HUES6 (cell line): Measurements from ENCODE around the gene SZRD1.
"Not testable (repeated sequence)": the region's sequence is repeated elsewhere in the genome, so short reads cannot be mapped to it uniquely, and the experiment has no call there.

Experiments used
- H3K27ac ChIP-seq: 2 replicates; pipeline ENCODE4 v1.7.0; 2013; ENCODE audit warnings: low read depth, mild to moderate bottlenecking, low read length, inconsistent platforms
- H3K27me3 ChIP-seq: 2 replicates; pipeline ENCODE4 v1.6.1; 2013; ENCODE audit warnings: low read length; ENCODE audit not compliant: control insufficient read depth, insufficient read depth
- H3K36me3 ChIP-seq: 2 replicates; pipeline ENCODE4 v1.6.1; 2013; ENCODE audit warnings: low read length; ENCODE audit not compliant: control insufficient read depth, insufficient read depth
- H3K4me1 ChIP-seq: 2 replicates; pipeline ENCODE4 v1.6.1; 2013; ENCODE audit warnings: low read length; ENCODE audit not compliant: control insufficient read depth, insufficient read depth
- H3K4me3 ChIP-seq: 2 replicates; pipeline ENCODE4 v1.5.1; 2013; ENCODE audit warnings: low read depth, low read length
- H3K9ac ChIP-seq: one replicate; pipeline ENCODE4 v1.6.1; 2013; ENCODE audit warnings: mild to moderate bottlenecking, low read length
- H3K9me3 ChIP-seq: 2 replicates; pipeline ENCODE4 v1.6.1; 2013; ENCODE audit warnings: low read depth, low read length; ENCODE audit not compliant: control insufficient read depth, insufficient read depth

The SZRD1 gene, protein sequence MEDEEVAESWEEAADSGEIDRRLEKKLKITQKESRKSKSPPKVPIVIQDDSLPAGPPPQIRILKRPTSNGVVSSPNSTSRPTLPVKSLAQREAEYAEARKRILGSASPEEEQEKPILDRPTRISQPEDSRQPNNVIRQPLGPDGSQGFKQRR

DNA sequence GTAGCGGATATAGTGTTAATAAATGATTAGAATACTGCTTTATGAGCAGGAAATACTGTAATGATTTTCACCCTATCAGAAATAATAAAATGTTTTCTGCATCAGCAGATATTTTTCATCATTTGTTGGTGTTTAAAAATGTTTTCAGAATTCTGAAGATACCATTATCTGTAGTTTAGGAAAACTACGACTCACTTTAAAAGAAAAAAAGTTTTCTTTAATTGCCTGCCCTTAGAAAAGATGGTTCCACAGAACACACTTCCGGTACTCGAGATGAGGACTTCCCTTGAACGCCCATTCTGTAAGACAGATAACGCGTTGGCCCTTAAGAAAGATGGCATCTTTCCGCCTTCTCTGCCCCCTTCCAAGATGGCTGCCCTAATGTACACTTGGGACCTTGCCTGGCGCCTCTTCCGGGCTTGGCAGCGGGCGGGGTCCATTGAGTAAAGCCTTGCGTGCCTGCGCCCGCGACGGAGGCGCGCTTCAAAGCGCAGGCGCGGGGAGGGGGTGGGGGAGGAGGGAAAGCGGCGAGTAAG, at the start of gene SZRD1:
TSS of gene SZRD1 (plus strand) at position 521 of the 536 bp plus-strand sequence. CDS start 16 bp downstream, outside the sequence.
- Histone ChIP-seq H3K4me1 (0 out of 2 replicates have a peak, but pooled peaks cover 11% of the 10 kb centered on the region), H3K9ac (peak within 1 kb of the TSS; percentile 96), H3K36me3 (no peaks in the 10 kb centered on the region), H3K27ac (peak within 1 kb of the TSS; percentile 91), H3K4me3 (peak within 1 kb of the TSS; percentile 88), H3K9me3 (no peaks in the 10 kb centered on the region), H3K27me3 (no peaks in the 10 kb centered on the region)

DNA sequence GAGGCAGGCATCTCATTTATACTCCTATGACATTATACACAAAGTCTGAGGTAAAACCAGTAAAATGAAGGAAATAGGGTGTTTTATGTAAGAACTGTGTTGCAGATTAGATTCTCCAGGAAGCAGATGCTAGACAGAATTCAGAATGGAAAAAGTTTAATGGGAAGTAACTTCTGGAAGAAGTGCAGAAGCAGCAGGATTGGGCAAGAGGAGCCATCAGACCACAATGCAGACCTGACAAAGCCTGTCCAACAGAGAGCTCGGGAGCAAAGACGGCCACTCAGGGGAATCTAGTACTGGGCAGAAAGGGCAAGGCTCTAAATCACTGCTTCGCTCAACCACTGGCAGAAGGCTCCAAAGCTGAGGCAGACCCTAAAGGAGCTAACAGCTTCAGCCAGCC, 48.5 kb upstream of the SZRD1 start:
- no peaks in the 10 kb centered on the region for H3K9me3 ChIP-seq
- no peak overlapping the region for H3K27ac ChIP-seq
- H3K9ac ChIP-seq = no peak overlapping the region
- no peaks in the 10 kb centered on the region for H3K4me1 ChIP-seq
- no peak overlapping the region for H3K4me3 ChIP-seq
- H3K36me3 ChIP-seq = peaks cover 16% of the 10 kb centered on the region
- no peaks in the 10 kb centered on the region for H3K27me3 ChIP-seq

DNA sequence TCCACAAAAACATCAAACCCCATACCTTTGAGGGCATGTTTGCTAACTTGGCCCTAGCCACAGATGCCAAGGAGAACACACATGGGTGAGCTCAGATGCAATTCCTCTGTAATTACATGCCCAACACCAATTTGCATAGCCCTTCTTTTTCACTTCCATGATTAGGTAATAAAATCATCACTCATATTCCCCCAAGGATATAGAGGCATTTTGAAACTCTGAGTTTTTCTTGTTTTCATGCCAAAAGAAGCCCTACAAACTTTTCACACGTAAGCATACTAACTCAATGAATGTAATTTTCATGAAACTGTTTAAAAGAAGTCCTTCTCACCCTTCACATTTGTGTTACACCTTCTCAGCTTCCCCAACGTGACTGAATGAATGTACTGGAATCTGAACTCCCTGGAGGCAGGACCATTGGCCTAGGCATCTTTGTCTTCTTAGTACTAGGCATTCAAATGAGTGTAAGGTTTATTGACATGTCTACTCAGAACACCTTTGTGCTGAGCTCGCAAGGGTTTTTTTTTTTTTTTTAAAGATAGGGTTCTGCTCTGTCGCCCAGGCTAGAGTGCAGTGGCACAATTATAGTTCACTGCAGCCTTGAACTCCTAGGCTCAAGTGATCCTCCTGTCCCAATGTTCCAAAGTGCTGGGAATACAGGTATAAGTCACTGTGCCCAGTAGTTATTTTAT, 45.7 kb upstream of the SZRD1 start:
- no peak overlapping the region for H3K27ac ChIP-seq
- H3K4me3 ChIP-seq = no peak overlapping the region
- no peak overlapping the region for H3K9ac ChIP-seq
- no peaks in the 10 kb centered on the region for H3K9me3 ChIP-seq
- no peaks in the 10 kb centered on the region for H3K36me3 ChIP-seq
- no peaks in the 10 kb centered on the region for H3K27me3 ChIP-seq
- peaks cover 5% of the 10 kb centered on the region; the same call in 1 of the 2 replicates for H3K4me1 ChIP-seq

DNA sequence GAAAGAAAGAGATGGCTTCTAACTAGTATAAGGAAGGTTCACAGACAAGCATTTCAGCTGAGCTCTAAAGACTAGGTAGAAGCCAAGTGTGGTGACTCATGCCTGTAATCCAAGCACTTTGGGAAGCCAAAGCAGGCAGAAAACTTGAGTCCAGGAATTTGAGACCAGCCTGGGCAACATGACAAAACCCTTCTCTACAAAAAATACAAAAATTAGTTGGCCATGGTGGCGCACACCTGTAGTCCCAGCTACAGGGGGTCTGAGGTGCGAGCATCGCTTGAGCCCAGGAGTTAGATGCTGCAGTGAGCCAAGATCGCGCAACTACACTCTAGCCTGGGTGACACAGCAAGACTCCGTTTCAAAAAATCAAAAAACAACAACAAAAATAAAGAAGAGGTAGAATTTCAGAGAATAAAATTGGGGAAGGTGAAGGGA, 42.6 kb upstream of the SZRD1 start:
- Histone ChIP-seq H3K9me3 (no peaks in the 10 kb centered on the region), H3K27ac (0 out of 2 replicates have a peak overlapping the region, but pooled peaks have one; percentile 21), H3K4me3 (no peak overlapping the region), H3K4me1 (peaks cover 5% of the 10 kb centered on the region; the same call in 1 of the 2 replicates), H3K9ac (no peak overlapping the region), H3K27me3 (no peaks in the 10 kb centered on the region), H3K36me3 (no peaks in the 10 kb centered on the region)

DNA sequence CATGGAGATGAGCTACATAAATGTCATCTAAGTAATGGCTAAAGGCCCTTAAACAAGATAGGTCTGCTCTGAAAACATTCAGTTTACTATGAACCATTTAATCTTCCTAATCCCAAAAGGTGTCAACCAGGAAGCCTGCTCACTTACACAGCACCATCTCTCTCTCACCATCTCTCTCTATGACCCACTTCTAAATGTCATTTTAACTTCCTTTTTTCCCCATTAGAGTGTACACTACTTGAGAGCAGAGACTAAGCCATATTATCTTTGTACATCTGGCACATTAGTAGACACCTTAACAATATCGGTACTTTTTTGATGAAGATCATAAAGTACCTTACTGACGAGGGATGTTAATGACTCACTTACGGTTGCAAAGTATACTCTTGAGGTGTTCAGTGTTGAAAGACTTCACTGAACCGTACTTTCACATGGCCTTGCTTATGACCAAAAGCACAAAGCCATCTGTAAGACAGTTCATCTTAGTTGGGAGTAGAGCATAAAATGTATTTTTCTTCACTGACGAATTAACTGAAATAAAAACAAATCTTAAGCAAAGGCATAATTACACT, 40.1 kb upstream of the SZRD1 start:
- H3K9me3 ChIP-seq = no peaks in the 10 kb centered on the region
- no peak overlapping the region for H3K27ac ChIP-seq
- H3K9ac ChIP-seq = no peak overlapping the region
- no peaks in the 10 kb centered on the region for H3K36me3 ChIP-seq
- no peak overlapping the region for H3K4me3 ChIP-seq
- H3K27me3 ChIP-seq = no peaks in the 10 kb centered on the region
- peaks cover 5% of the 10 kb centered on the region; the same call in 1 of the 2 replicates for H3K4me1 ChIP-seq

DNA sequence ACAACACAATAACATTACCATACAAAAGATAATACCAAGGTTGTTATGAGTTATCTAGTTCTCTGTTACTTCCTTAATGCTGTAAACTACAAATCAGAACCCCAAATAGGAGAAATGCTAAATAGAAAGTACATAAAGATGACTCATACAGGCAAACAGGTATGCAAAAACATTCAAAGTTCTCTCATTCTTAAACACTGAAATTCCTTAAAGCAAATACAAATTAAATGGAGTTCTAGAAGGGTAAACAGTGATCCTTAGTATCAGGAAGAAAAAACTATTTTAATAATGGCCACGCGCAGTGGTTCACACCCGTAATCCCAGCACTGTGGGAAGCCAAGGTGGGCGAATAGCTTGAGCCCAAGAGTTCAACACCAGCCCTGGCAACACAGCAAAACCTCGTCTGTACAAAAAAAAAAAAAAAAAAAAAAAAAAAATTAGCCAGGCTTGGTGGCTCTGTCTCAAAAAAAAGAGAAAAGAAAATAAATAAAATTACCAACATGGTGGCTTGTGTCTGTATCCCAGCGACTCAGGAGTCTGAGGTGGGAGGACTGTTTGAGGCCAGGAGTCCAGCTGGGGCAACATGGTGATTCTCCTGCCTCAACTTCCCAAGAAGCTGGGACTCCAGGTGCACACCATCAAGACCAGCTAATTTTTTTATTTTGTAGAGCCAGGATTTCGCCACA, 32.2 kb upstream of the SZRD1 start:
- no peak overlapping the region for H3K4me3 ChIP-seq
- no peaks in the 10 kb centered on the region for H3K4me1 ChIP-seq
- no peaks in the 10 kb centered on the region for H3K27me3 ChIP-seq
- H3K36me3 ChIP-seq = no peaks in the 10 kb centered on the region
- no peak overlapping the region for H3K27ac ChIP-seq
- H3K9ac ChIP-seq = no peak overlapping the region
- no peaks in the 10 kb centered on the region for H3K9me3 ChIP-seq

- H3K27ac ChIP-seq = no peak overlapping the region
- H3K4me1 ChIP-seq = peaks cover 4% of the 10 kb centered on the region; the same call in 1 of the 2 replicates
- no peaks in the 10 kb centered on the region for H3K27me3 ChIP-seq
- H3K9ac ChIP-seq = no peak overlapping the region
- H3K36me3 ChIP-seq = no peaks in the 10 kb centered on the region
- H3K9me3 ChIP-seq = no peaks in the 10 kb centered on the region
- H3K4me3 ChIP-seq = no peak overlapping the region
These were observed 28.1 kb upstream of the SZRD1 start for GRCh38 chr1:16338961-16339360.

- Histone ChIP-seq H3K4me1 (peaks cover 4% of the 10 kb centered on the region; the same call in 1 of the 2 replicates), H3K9ac (no peak overlapping the region)
These were observed 26.4 kb upstream of the SZRD1 start for GRCh38 chr1:16340673-16341072.

GRCh38 chr1:16342331-16343062, 24.5 kb upstream of the SZRD1 start:
- no peak overlapping the region for H3K4me3 ChIP-seq
- H3K4me1 ChIP-seq = peaks cover 4% of the 10 kb centered on the region; the same call in 1 of the 2 replicates
- no peaks in the 10 kb centered on the region for H3K9me3 ChIP-seq
- no peaks in the 10 kb centered on the region for H3K27me3 ChIP-seq
- H3K27ac ChIP-seq = no peak overlapping the region
- no peak overlapping the region for H3K9ac ChIP-seq
- no peaks in the 10 kb centered on the region for H3K36me3 ChIP-seq

More at GRCh38 chr1:16340673-16341072, 26.4 kb upstream of the SZRD1 start:
- H3K27me3 ChIP-seq = no peaks in the 10 kb centered on the region
- no peak overlapping the region for H3K27ac ChIP-seq
- H3K36me3 ChIP-seq = no peaks in the 10 kb centered on the region
- H3K4me3 ChIP-seq = no peak overlapping the region
- no peaks in the 10 kb centered on the region for H3K9me3 ChIP-seq

DNA sequence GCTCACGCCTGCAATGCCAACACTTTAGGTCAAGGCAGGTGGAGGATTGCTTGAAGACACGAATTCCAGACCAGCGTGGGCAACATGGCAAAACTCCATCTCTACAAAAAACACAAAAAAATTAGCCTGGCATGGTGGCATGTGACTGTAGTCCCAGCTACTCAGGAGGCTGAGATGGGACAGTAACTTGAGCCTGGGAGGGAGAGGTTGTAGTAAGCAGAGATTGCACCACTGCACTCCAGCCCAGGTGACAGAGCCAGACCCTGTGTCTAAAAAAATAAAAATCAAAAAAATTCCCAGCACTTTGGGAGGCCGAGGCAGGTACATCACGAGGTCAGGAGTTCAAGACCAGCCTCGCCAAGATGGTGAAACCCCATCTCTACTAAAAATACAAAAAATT, 23.8 kb upstream of the SZRD1 start:
- not testable (repeated sequence) for H3K27ac ChIP-seq, H3K27me3 ChIP-seq, H3K4me1 ChIP-seq, H3K9me3 ChIP-seq, H3K36me3 ChIP-seq, H3K9ac ChIP-seq, H3K4me3 ChIP-seq
